Brain pericyte (primary cell): ENCODE measurements around the gene PKN1.
"Not testable (repeated sequence)": the region's sequence is repeated elsewhere in the genome, so short reads cannot be mapped to it uniquely, and the experiment has no call there.

Source experiments
- DNase-seq: peaks from one replicate; pipeline ENCODE4 v3.0.0-alpha.2; 2012; ENCODE audit warnings: low read depth, low spot score

PKN1 gene

DNA sequence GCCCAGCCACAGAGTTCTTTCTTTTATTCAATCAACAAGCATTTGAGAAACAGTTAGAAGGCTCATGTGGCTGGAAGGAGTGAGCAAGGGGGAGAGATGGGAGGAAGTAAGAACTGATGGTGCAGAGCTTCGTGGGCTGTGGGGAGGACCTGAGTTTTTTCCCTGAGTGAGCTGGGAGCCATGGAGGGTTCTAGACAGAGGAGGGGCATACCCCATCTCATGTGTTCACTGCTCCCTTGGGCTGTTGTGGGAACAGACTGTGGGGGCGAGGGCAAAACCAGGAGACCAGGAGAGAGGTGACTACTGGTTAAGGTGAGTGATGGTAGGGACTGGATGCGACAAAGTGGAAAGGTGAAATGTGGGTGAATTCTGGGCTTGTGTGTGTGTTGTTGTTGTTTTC is 2.4 kb upstream of the PKN1 start:
- no peak for DNase-seq

DNA sequence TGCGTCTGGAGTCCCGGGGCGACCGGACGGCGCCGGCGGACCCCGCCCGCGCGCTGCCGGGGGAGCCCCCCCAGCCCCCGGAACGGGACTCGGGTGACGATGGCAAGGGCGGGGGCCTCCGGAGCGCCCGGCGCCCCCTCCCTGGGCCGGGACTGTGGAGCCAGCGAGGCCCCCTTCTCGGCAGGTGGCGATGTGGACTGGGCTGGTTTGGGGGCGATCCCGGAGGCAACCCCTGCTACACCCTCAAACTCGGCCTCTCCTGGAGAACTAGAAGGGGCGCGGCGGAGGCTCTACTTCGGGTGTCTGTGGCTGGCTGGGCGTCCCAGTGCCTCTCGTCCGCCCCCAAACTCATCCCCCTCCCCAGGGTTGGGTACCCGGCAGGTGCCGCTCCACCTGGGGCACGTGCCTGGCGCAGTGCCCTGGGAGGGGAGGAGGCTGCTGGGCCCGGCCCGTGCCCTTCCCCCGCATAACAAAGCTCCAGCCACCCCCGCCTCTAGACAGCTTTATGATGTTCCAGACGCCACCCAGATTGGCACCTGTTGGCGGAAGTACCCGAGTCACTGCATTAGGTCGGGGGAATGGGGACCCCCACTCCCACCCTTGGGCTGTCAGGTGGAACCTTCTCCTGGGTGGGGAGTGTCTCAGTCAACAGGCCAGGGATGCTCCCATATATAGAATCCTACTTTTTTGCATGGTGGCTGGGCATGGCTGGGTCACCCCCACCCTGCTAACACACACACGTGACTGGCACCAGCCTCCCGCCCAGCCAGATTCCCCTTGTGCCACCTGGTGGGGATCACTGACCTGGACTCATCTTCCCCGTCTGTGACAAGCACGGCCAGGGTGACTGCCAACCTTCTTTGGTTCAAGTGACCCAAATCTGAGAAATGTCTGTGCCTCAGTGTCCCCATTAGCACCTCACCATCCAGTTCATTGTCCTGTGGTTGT is 722 bp downstream of the PKN1 start:
- no peak for DNase-seq

DNA sequence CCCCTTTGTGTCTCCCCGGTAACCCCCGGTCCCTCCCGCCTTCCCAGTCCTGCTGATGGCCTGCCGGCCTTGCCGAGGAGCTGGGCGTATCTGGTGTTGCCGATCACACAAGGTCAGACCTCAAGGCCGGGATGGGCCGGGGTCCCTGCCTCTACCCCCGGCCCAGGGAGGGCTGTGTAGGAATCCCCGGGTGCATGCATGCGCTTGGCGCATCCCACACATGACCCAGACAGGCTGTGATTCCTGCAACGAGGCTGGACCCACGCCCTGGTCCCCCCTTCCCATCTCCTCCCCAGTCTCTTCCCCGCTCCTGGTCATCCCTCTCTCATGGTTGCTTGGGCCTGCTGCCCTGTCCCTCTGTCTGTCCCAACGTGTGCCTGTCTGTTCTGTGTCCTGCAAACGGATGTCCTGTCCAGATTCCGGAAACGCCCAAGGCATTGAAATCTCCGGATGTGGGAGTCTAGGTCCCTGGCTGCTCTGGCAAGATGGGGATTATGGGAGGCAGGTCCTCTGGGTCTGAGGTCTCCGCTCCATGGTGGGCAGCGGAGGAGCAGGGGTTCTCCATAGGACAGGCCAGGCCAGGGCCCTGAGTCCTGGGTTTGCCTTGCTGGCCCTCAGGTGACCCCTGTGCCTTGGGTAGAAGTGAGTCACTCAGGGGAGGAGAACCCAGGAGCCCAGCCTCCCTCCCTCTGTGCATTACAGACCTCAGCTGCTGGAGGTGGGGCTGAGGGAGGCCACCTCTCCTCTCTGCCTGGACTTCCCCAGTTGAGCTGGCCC is 1.6 kb downstream of the PKN1 start:
- no peak for DNase-seq

DNA sequence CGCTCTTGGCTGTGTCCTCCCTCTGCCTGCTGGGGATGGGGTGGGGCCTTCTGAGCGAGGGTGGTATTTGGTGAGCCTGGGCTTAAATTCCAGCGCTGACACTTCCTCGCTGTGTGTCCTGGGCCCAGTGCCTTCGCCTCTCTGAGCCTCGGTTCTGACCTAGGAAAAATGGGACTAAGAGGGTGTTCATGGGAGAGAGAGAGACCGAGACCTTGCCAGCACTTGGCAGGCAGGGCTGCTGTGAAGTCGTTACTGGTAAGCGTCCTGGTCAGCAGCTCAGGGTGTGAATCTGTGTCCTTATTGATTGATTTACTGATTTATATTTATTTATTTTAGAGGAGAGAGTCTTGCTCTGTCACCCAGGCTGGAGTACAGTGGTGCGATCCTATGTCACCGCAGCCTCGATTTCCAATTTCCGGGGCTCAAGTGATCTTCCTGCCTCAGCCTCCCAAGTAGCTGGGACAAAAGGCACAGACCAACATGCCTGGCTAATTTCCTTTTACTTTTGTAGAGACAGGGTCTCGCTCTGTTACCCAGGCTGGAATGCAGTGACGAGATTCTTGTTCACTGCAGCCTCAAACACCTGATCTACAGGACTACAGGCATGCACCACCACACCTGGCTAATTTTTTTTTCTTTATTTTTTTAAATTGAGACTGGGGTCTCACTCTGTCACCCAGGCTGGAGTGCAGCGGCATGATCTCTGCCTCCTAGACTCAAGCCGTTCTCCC is 2.4 kb downstream of the PKN1 start:
- no peak for DNase-seq

DNA sequence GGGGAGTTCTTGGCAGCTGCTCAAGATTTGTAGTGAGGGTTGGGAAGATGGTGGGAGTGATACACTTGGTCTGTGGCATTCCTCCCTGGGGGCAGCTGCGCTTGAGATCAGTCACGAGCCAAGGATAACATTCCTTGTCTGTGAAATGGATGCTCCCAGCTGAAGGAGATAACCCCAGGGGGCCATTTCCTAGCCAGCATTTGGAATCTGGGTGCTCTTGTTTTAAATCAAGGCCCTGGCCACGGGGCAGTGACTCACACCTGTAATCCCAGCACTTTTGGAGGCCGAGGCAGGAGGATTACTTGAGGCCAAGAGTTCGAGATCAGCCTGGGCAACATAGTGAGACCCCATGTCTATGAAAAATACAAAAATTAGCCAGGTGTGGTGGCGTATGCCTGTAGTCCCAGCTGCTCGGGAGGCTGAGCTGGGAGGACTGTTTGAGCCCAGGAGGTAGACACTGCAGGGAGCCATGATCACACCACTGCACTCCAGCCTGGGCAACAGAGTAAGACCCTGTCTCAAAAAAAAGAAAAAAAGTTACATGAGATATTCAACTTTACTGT is 4.6 kb downstream of the PKN1 start:
- no peak for DNase-seq

DNA sequence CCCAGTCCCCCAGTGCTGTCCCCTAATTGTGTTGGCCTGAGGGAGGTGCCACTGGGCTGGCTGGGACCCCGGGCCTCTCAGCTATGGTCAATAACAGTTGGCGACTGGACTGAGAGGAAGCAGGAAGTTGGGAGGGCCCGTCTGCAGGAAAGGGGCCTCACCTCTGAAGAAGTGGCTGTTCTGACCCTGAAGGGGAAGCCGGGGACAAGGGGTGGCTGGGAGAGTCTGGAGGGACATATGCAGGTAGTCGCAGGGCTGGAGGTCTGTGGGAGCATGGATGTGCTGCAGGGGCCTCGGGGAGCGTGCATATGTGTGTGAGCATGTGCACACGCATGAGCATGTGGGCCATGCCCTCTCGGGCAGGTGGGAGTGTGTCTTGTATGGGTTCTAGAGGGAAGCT is 5.9 kb downstream of the PKN1 start:
- DNase-seq, result no peak

DNA sequence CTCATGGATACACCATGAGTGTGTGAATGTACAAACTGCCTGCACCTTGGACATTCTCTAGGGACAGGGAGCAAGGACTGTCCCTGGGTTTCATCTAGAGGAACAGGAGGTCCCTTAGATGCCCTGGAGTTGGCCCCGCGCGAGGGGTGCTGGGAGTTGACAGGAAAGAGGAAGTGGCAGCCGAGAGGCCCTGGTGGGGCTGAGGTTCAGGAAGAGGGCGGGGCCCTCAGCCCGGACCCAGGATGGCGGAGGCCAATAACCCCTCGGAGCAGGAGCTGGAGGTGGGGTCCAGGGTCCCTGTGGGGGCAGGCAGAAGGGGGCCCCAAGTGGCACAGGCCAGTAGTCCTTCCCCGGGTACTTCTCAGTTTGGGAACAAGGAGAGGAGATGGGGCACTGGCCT is 6.9 kb downstream of the PKN1 start:
- DNase-seq, result no peak

DNA sequence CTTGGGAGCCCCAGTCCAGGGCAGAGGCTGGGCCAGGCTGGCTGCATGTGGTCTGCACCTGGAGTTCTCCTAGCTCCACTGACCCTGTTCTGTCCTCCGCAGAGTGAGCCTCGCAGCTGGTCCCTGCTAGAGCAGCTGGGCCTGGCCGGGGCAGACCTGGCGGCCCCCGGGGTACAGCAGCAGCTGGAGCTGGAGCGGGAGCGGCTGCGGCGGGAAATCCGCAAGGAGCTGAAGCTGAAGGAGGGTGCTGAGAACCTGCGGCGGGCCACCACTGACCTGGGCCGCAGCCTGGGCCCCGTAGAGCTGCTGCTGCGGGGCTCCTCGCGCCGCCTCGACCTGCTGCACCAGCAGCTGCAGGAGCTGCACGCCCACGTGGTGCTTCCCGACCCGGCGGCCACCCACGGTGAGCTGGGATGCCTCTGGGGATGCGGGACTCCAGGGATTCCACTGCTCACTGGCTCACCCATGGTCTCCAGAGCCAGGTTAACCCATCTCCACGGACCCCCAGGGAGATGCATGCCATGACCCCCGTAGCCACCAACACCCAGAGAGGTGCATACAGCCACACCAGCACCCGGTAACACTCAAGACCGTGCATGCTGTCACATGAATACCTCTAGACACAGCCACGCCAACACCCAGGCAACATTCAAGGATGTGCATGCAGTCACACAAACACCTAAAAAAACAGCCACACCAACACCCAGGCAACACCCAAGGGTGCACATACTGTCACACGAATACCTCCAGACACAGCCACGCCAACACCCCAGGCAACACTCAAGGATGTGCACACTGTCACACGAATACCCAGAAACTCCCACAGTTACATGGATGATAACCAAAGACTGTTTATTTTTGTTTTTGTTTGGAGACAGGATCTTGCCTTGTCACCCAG is 8.2 kb downstream of the PKN1 start:
- no peak for DNase-seq

DNA sequence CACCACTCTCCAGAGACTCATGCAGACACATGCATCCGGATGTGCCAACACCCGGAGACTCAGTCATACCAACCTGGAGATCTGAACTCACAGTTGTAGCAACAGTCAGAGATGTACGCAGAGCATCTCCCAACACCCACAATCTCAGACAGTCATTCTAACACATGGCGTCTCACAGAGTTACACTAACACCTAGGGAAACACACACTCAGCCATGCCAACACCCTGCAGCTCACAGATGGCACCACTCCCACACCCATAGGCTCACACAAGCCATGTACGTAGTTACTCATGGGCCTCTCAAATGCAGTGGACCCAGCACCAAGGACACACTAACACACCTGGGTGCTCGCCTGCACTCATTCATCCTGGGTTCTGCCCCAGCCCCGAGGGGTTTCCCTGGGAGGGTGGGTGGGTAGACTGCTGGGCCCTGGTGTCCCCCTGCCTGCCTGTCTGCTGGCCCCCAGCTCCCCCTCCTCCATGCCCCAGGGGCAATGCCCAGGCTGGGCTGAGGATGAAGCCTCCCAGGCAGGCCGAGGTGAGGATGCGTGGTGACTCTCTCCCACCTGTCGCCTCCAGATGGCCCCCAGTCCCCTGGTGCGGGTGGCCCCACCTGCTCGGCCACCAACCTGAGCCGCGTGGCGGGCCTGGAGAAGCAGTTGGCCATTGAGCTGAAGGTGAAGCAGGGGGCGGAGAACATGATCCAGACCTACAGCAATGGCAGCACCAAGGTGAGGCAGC is 10.0 kb downstream of the PKN1 start:
- no peak for DNase-seq

DNA sequence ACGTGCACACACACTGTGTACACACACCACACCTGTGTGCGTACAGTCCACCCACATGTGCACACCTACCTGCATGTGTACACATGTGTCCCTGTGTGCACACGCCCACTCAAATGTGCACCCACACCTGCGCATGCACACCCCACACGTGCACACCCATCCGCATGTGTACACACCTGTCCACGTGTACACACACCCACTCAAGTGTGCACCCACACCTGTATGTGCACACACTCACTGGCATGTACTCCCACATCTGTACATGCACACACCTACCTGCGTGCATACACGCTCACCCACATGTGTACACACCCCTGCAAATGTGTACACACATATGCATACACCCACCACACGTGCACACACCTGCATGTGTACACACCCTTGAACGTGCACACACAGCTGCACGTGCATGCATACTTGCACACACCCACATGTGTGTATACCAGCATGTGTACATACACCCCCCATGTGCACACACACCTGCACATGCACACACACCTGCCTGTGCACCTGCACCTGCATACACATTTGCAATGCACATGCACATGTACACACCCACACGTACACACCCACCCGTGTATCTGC is 10.6 kb downstream of the PKN1 start:
- DNase-seq, result no peak

DNA sequence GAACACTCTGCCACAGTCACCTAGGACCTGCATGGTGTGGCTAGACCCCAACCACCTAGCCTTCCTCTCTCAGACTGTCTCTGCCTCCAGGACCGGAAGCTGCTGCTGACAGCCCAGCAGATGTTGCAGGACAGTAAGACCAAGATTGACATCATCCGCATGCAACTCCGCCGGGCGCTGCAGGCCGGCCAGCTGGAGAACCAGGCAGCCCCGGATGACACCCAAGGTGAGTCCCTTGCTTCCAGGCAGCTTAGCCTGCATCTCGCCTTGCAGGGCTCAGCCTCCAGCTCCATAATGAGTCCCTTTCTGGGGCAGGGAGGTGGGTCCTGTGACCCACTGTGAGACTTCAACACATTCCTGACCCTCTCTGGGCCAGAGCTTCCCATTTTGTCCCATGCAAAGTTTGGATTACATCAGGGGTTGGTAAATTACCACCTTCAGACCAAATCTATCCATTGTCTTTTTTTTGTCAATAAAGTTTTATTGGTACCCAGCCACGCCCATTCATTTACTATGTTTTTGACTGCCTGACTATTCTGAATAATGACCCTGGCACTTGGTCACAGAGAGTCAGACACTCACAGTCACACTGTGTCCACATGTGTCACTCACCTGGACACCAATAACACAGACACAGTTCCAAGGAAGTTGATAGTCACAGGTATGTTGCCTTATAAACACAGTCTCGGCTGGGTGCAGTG is 13.4 kb downstream of the PKN1 start:
- DNase-seq, result no peak

DNA sequence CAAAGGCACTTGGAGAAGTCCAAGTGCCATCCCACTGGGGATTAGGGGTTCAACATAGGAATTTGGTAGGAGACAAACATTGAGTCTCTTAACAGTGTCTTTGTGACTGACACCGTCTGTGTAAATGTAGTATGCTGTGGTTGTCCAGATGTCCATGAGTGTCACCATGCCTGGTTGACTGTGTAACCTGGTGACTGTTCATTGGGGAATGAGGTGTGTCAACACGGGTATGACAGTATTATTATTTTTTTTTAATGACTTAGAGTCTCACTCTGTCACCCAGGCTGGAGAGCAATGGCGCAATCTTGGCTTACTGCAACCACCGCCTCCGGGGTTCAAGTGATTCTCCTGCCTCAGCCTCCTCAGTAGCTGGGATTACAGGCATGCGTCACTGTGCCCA is 16.2 kb downstream of the PKN1 start:
- DNase-seq, result no peak

DNA sequence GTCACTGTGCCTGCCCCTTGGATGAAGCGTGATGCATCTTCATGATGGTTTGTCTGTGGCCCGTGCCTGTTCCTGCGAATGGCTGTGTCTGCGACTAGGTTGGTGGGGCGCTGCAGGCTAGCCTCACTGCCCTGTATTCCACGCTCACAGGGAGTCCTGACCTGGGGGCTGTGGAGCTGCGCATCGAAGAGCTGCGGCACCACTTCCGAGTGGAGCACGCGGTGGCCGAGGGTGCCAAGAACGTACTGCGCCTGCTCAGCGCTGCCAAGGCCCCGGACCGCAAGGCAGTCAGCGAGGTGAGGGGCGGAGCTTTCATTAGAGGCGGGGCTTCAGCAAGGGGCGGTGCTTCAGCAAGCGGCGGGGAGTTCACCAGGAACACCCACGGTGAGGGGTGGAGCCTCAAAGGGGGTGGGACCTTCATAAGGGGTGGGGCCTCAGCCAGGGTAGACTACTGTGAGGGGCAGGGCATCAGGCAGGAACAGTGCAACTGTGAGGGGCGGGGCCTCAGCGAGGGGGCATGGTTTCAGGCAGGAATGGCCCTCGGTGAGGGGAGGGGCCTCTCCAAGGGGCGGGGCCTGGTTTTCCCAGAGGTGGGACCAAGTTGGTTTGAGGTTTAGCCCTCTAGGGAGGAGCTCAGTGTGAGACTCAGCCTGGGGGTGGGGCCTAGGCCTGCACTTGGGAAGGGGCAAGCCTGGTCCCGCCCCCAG is 17.2 kb downstream of the PKN1 start:
- no peak for DNase-seq

DNA sequence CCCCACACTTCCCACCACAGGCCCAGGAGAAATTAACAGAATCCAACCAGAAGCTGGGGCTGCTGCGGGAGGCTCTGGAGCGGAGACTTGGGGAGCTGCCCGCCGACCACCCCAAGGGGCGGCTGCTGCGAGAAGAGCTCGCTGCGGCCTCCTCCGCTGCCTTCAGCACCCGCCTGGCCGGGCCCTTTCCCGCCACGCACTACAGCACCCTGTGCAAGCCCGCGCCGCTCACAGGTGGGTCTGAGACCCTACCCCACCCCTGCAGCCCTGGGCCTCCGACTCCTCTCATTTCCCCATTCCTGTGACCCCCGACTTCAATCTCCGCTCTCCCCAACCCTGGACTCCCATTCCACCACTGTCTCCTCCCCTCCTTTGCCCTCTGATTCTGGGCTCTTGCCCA is 17.8 kb downstream of the PKN1 start:
- DNase-seq, result no peak

DNA sequence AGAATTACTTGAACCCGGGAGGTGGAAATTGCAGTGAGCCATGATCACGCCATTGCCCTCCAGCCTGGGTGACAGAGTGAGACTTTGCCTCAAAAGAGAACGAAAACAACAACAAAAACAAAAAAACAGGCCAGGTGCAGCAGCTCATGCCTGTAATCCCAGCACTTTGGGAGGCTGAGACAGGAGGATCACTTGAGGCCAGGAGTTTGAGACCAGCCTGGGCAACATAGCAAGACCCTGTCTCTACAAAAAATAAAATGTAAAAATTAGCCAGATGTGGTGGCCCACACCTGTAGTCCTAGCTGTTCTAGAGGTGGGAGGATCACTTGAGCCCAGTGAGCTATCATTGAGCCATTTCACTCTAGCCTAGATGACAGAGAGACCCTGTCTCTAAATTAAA is 19.2 kb downstream of the PKN1 start:
- not testable (repeated sequence) for DNase-seq

DNA sequence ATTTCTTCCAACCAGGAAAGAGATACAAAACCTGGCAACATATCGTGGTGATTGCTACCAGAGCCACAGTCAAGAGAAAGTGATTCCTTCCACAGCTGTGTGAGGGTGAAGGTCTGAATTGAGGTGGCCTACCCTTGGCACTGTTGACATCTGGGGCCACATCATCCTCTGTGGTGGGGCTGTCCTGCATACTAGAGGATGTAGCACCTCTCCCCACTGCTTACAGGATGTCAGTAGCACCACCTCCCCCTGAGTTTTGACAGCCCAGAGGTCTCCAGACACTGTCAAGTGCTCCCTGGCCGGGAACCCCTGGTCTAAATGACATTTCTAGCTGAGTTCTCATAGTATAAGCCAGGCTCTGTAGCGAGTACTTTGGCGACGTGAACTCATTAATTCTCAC is 26.6 kb downstream of the PKN1 start:
- DNase-seq, result no peak

DNA sequence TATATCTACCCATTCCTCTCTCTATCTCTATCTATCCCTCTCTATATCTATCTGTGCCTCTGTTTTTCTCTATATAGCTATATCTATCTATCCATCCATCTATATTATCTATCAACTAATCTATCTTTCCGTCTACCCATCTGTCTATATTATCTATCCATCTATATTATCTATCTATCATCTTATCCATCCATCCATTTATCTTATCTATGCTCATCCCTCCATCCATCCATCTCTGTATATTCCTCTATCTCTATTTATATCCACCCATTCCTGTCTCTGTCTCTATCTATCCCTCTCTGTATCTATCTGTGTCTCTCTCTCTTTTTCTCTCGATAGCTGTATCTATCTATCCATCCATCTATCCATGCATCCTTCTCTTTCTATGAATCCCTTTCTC is 27.8 kb downstream of the PKN1 start:
- DNase-seq, result no peak

DNA sequence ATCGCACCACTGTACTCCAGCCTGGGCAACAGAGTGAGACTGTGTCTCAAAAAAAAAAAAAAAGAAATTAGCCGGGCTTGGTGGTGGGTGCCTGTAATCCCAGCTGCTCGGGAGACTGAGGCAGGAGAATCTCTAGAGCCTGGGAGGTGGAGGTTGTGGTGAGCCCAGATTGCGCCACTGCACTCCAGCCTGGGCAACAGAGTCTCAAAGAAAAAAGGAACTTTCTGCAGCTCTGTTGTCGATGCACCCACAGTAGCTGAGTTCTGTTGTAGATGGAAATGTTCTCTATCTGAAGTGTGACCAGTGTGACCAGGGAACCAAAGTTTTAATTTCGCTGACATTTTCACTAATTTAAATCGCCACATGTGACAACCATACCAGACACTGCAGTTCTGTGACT is 29.3 kb downstream of the PKN1 start:
- DNase-seq, result not testable (repeated sequence)

DNA sequence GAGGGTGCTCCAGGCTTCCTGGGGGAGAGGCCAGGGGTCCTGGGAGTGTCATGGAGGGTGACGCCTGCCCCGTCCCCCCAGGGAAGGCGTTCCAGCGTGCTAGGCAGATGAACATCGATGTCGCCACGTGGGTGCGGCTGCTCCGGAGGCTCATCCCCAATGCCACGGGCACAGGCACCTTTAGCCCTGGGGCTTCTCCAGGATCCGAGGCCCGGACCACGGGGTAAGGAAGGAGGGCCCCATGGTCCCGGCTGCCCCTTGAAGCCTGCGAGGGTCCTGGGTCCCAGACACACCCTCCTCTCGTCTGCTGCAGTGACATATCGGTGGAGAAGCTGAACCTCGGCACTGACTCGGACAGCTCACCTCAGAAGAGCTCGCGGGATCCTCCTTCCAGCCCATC is 30.6 kb downstream of the PKN1 start:
- DNase-seq, result no peak
